Measurements from ENCODE around the gene TOP2B. TPM values are rescaled to one million over a fixed set of nuclear protein-coding genes. Genes with fewer than 3 reads are reported as not detected.

TOP2B gene
- total RNA-seq, 2 experiments from 2014 or later = 114 TPM

GRCh38 chr3:25581823-25582222 is 82.9 kb downstream of the TOP2B start:
- H3K27ac Mint-ChIP-seq = no peak overlapping the region
- ChIA-PET CTCF (no interaction called here), POLR2A (no interaction called here)
- no peaks in the 10 kb centered on the region for H3K27me3 Mint-ChIP-seq
- H3K36me3 Mint-ChIP-seq (ENCODE audit: low read depth) = no peaks in the 10 kb centered on the region
- no peak overlapping the region for H3K4me3 Mint-ChIP-seq
- no peaks in the 10 kb centered on the region for H3K9me3 Mint-ChIP-seq
- H3K4me1 Mint-ChIP-seq = no peaks in the 10 kb centered on the region
- no peak for DNase-seq

- no peaks in the 10 kb centered on the region for H3K27me3 Mint-ChIP-seq
Measured at GRCh38 chr3:25581335-25581734, 83.4 kb downstream of the TOP2B start.

GRCh38 chr3:25580534-25580933 is 84.2 kb downstream of the TOP2B start:
- Mint-ChIP-seq H3K27me3 (no peaks in the 10 kb centered on the region), H3K4me3 (no peak overlapping the region), H3K9me3 (no peaks in the 10 kb centered on the region), H3K27ac (no peak overlapping the region), H3K4me1 (no peaks in the 10 kb centered on the region), H3K36me3 (ENCODE audit: low read depth) (no peaks in the 10 kb centered on the region)
- ChIA-PET POLR2A (no interaction called here), CTCF (no interaction called here)
- DNase-seq = no peak

More at GRCh38 chr3:25581335-25581734, 83.4 kb downstream of the TOP2B start:
- no peak for DNase-seq
- H3K27ac Mint-ChIP-seq = no peak overlapping the region
- H3K4me3 Mint-ChIP-seq = no peak overlapping the region
- H3K9me3 Mint-ChIP-seq = no peaks in the 10 kb centered on the region
- H3K36me3 Mint-ChIP-seq (ENCODE audit: low read depth) = no peaks in the 10 kb centered on the region
- no peaks in the 10 kb centered on the region for H3K4me1 Mint-ChIP-seq
- POLR2A ChIA-PET = no interaction called here
- CTCF ChIA-PET = no interaction called here

- H3K9me3 Mint-ChIP-seq = no peaks in the 10 kb centered on the region
- ChIA-PET CTCF (no interaction called here), POLR2A (no interaction called here)
- no peak for DNase-seq
- no peak overlapping the region for H3K27ac Mint-ChIP-seq
- H3K36me3 Mint-ChIP-seq (ENCODE audit: low read depth) = no peaks in the 10 kb centered on the region
- no peak overlapping the region for H3K4me3 Mint-ChIP-seq
- H3K27me3 Mint-ChIP-seq = no peaks in the 10 kb centered on the region
- no peaks in the 10 kb centered on the region for H3K4me1 Mint-ChIP-seq
Measured at GRCh38 chr3:25578059-25578458, 86.6 kb downstream of the TOP2B start.

GRCh38 chr3:25576831-25577454 is 87.8 kb downstream of the TOP2B start:
- no peak overlapping the region for H3K27ac Mint-ChIP-seq
- no peaks in the 10 kb centered on the region for H3K4me1 Mint-ChIP-seq
- H3K4me3 Mint-ChIP-seq = no peak overlapping the region
- POLR2A ChIA-PET = no interaction called here
- CTCF ChIA-PET = no interaction called here
- H3K36me3 Mint-ChIP-seq (ENCODE audit: low read depth) = no peaks in the 10 kb centered on the region
- no peak for DNase-seq
- H3K27me3 Mint-ChIP-seq = no peaks in the 10 kb centered on the region
- no peaks in the 10 kb centered on the region for H3K9me3 Mint-ChIP-seq

GRCh38 chr3:25576146-25576545 is 88.6 kb downstream of the TOP2B start:
- Mint-ChIP-seq H3K9me3 (no peaks in the 10 kb centered on the region), H3K4me1 (no peaks in the 10 kb centered on the region), H3K4me3 (no peak overlapping the region), H3K27me3 (no peaks in the 10 kb centered on the region), H3K36me3 (ENCODE audit: low read depth) (no peaks in the 10 kb centered on the region), H3K27ac (no peak overlapping the region)
- ChIA-PET CTCF (no interaction called here), POLR2A (no interaction called here)
- no peak for DNase-seq

- Mint-ChIP-seq H3K36me3 (ENCODE audit: low read depth) (no peaks in the 10 kb centered on the region), H3K9me3 (no peaks in the 10 kb centered on the region), H3K27ac (no peak overlapping the region), H3K4me3 (no peak overlapping the region), H3K4me1 (no peaks in the 10 kb centered on the region), H3K27me3 (no peaks in the 10 kb centered on the region)
- ChIA-PET POLR2A (no interaction called here), CTCF (no interaction called here)
- no peak for DNase-seq
Measured at GRCh38 chr3:25575001-25575400, 89.7 kb downstream of the TOP2B start.

- no peak for DNase-seq
- Mint-ChIP-seq H3K4me3 (no peak overlapping the region), H3K27me3 (no peaks in the 10 kb centered on the region), H3K4me1 (no peaks in the 10 kb centered on the region), H3K9me3 (no peaks in the 10 kb centered on the region), H3K27ac (no peak overlapping the region), H3K36me3 (ENCODE audit: low read depth) (no peaks in the 10 kb centered on the region)
- ChIA-PET POLR2A (no interaction called here), CTCF (no interaction called here)
Measured at GRCh38 chr3:25574172-25574765, 90.4 kb downstream of the TOP2B start.

- H3K4me3 Mint-ChIP-seq = no peak overlapping the region
- no peaks in the 10 kb centered on the region for H3K9me3 Mint-ChIP-seq
- no peaks in the 10 kb centered on the region for H3K4me1 Mint-ChIP-seq
- no peaks in the 10 kb centered on the region for H3K36me3 Mint-ChIP-seq (ENCODE audit: low read depth)
- no peak for DNase-seq
- ChIA-PET POLR2A (no interaction called here), CTCF (no interaction called here)
- no peak overlapping the region for H3K27ac Mint-ChIP-seq
- H3K27me3 Mint-ChIP-seq = no peaks in the 10 kb centered on the region
Measured at GRCh38 chr3:25573386-25574171, 91.1 kb downstream of the TOP2B start.

GRCh38 chr3:25572919-25573385 is 91.8 kb downstream of the TOP2B start:
- Mint-ChIP-seq H3K4me1 (no peaks in the 10 kb centered on the region), H3K27ac (no peak overlapping the region), H3K36me3 (ENCODE audit: low read depth) (no peaks in the 10 kb centered on the region), H3K9me3 (no peaks in the 10 kb centered on the region), H3K27me3 (no peaks in the 10 kb centered on the region), H3K4me3 (no peak overlapping the region)
- DNase-seq = no peak
- ChIA-PET CTCF (no interaction called here), POLR2A (no interaction called here)

GRCh38 chr3:25572336-25572735 is 92.4 kb downstream of the TOP2B start:
- H3K36me3 Mint-ChIP-seq (ENCODE audit: low read depth) = no peaks in the 10 kb centered on the region
- ChIA-PET POLR2A (no interaction called here), CTCF (no interaction called here)
- DNase-seq = no peak
- no peaks in the 10 kb centered on the region for H3K9me3 Mint-ChIP-seq
- no peak overlapping the region for H3K27ac Mint-ChIP-seq
- H3K4me1 Mint-ChIP-seq = no peaks in the 10 kb centered on the region
- H3K4me3 Mint-ChIP-seq = no peak overlapping the region
- no peaks in the 10 kb centered on the region for H3K27me3 Mint-ChIP-seq

GRCh38 chr3:25571285-25571684 is 93.4 kb downstream of the TOP2B start:
- Mint-ChIP-seq H3K27ac (no peak overlapping the region), H3K9me3 (no peaks in the 10 kb centered on the region), H3K36me3 (ENCODE audit: low read depth) (no peaks in the 10 kb centered on the region), H3K4me1 (no peaks in the 10 kb centered on the region), H3K4me3 (no peak overlapping the region), H3K27me3 (no peaks in the 10 kb centered on the region)
- no peak for DNase-seq
- ChIA-PET CTCF (no interaction called here), POLR2A (no interaction called here)

- DNase-seq = no peak
- CTCF ChIA-PET = no interaction called here
- Mint-ChIP-seq H3K36me3 (ENCODE audit: low read depth) (no peaks in the 10 kb centered on the region), H3K27ac (no peak overlapping the region), H3K4me1 (no peaks in the 10 kb centered on the region), H3K4me3 (no peak overlapping the region), H3K27me3 (no peaks in the 10 kb centered on the region), H3K9me3 (no peaks in the 10 kb centered on the region)
- POLR2A ChIA-PET = no interaction called here
Measured at GRCh38 chr3:25568525-25569078, 96.1 kb downstream of the TOP2B start.

Measured in activated CD4-positive, alpha-beta memory T cell treated with anti-CD3 and anti-CD28 coated beads, Interleukin-2, amount 10 ng/mL, durations not matched to agents 7 days and 5 days (primary cell).